GM18909 (cell line): ENCODE data around the gene KDM4B.

Experiments
- ATAC-seq: cut with Tn5 transposase; IDR thresholded peaks from one replicate; pipeline ENCODE4 v1.9.1; 2021; ENCODE audit warnings: mild to moderate bottlenecking; ENCODE audit not compliant: unreplicated experiment, poor library complexity

Gene KDM4B

DNA sequence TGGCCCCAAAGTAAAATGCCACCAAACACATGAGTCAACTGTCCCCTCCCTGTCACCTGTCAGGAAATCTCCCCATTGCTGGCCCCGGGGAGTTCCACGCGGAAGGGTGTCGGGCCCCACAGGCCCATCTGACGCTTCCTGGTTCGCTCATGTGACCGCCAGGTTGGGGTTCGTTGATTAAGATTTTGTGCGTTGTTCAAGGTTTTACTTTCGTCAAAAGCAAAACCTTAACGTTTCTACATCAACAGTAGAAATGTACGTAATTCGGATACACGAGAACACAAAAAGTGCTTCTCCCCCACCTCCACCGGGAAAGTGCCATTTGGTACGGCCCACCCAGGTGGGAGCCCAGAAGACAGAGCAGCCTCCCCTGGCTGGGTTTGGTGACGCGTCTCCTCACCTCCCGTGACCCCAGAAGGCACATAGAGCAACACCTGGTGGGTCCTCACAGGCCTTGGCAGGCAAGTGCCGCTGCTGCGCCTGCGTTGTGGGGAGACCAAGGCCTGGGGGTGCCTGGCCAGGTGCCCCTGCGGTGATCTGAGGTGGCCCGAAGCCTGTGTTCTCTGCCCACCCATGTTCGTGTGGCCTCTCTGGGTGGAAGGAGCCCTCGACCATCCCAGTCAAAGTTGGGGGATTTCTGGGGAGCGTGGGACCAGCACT is 161.6 kb downstream of the KDM4B start:
- peak; percentile 45 for ATAC-seq

DNA sequence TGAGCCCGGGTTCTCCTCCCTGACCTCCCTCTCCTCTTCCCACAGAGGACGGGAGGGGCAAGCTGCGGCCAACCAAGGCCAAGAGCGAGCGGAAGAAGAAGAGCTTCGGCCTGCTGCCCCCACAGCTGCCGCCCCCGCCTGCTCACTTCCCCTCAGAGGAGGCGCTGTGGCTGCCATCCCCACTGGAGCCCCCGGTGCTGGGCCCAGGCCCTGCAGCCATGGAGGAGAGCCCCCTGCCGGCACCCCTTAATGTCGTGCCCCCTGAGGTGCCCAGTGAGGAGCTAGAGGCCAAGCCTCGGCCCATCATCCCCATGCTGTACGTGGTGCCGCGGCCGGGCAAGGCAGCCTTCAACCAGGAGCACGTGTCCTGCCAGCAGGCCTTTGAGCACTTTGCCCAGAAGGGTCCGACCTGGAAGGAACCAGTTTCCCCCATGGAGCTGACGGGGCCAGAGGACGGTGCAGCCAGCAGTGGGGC is 162.2 kb downstream of the KDM4B start:
- peak; percentile 43 for ATAC-seq

DNA sequence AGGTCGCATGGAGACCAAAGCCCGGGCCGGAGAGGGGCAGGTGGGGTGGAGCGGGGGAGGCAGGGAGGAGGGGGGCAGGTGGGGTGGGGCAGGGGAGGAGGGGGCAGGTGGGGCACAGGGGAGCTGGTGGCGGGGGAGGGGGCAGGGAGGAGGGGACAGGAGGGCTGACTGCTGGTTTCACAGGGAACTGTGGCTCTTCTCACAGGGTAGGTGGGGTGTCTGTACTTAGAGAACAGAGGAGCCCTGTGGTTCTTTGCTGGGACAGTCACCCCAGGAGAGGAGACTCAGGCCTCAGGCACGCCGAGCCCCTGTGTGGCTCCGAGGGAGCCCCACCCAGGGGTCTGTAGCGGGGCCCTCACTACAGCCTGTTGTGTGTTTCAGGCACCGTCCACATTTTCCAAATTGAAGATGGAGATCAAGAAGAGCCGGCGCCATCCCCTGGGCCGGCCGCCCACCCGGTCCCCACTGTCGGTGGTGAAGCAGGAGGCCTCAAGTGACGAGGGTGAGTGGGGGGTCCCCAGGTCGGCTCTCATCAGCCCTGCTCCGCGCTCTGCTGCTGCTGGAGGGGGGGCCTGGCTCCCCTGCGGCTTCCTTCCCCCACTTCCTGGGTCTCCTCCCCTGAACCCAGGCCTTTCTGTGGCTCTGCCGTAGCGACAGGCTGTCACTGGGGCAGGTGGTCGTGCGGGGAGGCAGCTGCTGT is 162.7 kb downstream of the KDM4B start:
- ATAC-seq = no peak

DNA sequence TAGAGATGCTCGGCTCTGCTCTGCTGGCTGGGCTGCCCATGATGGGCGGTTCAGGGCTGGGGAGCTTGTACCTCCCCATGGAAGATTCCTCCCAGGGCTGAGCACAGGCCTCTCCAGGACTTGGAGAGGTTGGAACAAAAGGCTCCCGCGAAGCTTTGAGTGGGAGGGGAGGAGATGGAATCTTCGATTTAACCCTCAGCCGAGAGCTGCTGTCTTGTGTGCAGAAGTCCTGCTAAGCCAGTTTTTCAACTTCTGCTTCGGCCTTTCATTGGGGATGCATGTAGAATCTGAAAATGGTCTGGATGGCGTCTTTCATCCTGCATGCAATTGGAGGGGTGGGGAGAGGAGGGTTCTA is 163.3 kb downstream of the KDM4B start:
- no peak for ATAC-seq

GRCh38 chr19:5132698-5133651 is 164.1 kb downstream of the KDM4B start:
- no peak for ATAC-seq

DNA sequence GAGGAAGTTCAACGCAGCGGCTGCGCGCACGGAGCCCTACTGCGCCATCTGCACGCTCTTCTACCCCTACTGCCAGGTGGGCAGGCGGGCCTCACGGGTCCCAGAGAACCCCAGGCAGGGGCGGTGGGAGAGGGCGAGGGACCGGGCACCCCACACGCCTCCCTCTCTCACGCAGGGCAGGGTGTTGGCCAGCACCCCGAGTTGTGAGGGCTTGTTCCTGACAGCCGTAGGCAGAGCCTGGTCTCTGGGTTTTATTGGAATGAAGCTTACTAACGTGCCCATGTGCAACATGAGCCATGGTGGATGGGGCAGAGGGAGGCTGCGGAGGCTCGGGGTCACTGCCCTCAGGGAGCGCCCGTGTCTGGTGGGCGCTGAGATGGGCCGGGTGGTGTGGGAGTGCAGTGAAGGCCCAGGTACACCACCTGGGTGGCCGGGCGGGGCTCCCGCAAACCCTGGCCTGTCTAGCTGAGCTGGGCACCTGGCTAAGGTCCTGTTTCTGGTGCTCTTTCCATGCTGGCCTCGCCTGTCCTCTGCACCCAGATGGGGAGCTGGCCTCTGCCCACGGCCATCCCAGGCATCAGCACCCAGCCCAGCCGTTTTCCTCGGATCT is 165.2 kb downstream of the KDM4B start:
- ATAC-seq = no peak

DNA sequence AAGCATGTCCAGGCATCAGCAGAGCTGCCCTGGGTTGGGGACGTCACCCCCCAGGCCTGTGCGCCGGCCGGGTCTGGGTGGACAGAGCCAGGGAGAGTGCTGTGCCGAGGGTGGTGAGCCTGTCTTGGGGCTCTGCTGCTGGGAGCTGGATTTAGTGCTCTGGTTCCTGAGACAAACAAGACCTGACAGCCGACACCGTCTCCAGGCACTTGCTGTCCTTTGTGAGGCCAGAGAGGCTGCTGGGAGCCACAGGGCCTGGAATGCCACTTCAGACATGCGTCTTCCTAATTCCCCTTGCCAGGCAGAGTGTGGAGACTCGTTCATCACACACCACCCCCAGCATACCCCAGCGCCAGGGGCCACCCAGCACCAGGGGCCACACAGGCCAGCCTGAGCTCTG is 165.8 kb downstream of the KDM4B start:
- ATAC-seq = no peak

GRCh38 chr19:5136073-5136855 is 167.4 kb downstream of the KDM4B start:
- ATAC-seq = no peak

GRCh38 chr19:5137114-5137513 is 168.2 kb downstream of the KDM4B start:
- no peak for ATAC-seq

DNA sequence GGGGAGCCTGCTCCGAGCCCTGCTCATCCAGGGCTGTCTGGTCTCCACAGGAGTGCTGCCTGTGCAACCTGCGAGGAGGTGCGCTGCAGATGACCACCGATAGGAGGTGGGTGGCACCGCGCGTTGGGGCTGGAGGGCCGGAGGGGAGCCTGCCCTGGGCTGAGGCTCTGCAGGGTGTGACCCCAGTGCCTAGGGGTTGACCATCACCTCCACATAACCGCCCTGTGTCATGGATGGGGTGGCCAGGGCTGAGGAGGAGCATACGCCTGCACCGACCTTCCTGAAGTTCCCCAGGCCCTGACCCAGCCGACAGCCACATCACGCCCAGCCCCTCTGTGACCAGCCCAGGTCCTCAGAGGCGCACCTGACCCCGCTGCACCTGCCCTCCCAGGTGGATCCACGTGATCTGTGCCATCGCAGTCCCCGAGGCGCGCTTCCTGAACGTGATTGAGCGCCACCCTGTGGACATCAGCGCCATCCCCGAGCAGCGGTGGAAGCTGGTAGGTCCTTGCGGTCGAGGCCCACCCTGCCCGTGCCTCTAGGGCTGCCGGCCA is 168.7 kb downstream of the KDM4B start:
- no peak for ATAC-seq

GRCh38 chr19:5138606-5139582 is 170.0 kb downstream of the KDM4B start:
- ATAC-seq = peak; percentile 75

DNA sequence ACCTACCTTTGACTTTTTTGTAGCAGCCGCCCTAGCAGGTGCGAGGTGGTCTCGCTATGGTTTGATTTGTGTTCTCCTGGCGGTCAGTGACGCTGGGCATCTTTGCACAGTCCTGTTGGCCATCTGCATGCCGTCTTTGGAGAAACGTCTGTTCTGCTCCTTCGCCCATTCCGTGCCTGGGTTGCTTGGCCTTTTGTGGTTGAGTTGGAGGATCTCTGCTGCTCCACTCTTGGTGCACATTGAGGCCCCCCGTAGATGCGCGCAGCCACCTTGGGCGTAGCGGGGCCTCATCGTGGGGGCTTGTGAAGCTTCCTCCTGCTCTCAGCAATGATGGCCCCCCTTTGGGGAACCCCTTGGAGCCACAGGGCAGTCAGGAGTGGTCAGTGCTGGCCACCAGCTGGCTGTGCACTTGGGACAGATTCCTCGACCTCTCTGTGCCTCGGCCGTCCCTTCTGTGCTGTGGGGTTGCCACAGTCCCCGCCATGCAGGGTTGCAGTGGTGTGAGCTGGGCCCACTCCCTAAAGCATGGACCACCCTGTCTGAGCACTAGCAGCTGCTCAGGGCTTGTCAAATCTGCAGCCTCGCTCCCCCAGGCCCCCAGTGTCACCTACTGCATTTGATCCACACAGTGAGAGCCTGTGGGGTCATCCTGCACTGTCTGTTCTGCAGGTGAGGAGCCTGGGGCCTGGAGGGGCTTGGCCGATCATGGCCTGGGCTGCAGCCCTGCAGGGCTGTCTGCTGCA is 170.8 kb downstream of the KDM4B start:
- ATAC-seq = no peak

DNA sequence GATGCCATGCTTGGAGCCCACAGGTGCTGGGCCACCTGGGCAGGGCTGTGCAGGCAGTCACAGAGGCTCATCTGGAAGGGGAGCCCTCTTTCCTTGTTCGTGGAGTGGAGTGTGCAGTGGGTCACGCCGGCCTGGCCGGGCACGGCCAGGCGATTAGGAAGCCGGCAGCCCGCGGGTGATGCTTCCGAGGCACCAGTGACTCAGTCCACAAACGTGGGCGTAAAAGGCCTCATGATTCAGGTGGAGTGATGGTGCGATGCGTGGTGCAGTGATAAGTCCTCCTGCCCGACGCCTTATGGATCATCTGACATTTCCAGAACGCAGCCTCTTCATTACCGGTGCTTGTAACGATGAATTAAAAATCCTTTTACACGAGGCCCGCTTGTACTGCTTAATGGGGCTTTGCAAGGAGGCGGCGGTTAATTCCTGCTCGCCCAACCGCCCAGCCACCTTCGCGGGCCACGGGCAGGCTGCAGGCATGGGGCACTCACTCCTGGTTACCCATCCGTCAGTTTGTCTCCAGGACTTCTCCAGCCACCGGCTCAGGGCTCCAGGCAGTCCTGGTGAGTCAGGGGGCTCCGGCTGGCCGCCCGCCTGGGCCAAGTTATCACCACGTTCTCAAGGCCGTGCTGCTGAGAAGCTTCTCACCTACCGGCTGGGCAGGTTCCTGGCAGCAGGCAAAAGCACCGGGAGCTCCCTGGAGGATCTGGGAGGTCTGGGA is 172.4 kb downstream of the KDM4B start:
- ATAC-seq = no peak

- ATAC-seq = no peak
Measured at GRCh38 chr19:5141850-5142724, 173.2 kb downstream of the KDM4B start.

DNA sequence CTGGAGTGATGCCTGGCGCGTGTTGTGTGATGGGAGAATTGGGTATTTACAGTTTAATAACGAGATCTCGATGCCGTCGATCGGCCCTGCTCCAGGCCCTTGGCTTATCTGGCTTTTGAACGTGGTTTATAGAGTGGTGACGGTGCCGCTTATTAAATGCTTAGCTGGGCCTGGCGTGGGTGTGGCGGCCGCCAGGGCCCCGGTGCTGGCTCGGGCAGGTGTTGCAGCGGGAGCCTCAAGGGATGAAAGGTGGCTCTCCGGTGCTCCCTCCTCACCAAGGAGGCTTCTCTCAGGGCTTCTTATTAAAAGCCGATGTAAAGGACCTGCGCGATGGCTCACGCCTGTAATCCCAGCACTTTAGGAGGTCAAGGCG is 173.8 kb downstream of the KDM4B start:
- no peak for ATAC-seq
